CD4-positive, alpha-beta T cell treated with Interleukin-15 for 1 hour (primary cell): ENCODE results near the gene SLC9A5.

Experiments used
- DNase-seq: peaks from one replicate; pipeline ENCODE4 v3.0.0-alpha.2; 2020

The SLC9A5 gene, protein sequence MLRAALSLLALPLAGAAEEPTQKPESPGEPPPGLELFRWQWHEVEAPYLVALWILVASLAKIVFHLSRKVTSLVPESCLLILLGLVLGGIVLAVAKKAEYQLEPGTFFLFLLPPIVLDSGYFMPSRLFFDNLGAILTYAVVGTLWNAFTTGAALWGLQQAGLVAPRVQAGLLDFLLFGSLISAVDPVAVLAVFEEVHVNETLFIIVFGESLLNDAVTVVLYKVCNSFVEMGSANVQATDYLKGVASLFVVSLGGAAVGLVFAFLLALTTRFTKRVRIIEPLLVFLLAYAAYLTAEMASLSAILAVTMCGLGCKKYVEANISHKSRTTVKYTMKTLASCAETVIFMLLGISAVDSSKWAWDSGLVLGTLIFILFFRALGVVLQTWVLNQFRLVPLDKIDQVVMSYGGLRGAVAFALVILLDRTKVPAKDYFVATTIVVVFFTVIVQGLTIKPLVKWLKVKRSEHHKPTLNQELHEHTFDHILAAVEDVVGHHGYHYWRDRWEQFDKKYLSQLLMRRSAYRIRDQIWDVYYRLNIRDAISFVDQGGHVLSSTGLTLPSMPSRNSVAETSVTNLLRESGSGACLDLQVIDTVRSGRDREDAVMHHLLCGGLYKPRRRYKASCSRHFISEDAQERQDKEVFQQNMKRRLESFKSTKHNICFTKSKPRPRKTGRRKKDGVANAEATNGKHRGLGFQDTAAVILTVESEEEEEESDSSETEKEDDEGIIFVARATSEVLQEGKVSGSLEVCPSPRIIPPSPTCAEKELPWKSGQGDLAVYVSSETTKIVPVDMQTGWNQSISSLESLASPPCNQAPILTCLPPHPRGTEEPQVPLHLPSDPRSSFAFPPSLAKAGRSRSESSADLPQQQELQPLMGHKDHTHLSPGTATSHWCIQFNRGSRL

DNA sequence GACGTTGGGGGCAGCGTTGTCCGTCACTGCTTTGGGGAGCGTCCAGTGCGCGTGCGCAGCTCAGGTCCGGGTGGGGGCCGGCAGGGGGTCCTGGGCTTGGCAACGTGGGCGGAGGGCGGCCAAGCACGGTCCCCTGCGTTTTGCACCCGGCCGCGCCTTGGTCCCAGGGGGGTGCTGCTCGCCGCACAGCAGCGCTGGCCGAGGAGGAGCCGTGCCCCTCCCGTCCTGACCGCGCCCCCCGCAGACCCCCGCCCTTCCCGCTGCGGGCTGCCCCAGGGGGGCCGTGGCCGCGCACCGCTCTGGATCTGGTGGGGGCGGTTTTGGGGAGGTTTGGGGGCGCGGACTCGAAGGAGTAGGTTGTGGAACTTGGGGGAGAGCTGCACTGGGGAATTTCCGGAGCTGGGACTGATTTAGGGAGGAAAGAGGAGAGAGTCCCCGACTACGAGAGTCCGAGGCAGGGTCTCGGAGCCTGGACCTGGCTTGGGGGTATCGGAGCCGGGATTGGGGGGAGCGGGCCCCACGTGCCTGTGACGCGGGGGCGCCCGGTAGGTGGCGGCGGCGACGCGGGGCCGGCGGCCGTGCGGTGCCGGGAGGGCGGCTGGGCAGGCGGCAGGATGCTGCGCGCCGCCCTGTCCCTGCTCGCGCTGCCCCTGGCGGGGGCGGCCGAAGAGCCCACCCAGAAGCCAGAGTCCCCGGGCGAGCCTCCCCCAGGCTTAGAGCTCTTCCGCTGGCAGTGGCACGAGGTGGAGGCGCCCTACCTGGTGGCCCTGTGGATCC is at the start of gene SLC9A5:
Gene SLC9A5, plus strand, starts transcription at position 579 of the 777 bp plus-strand sequence. Its CDS starts 36 bp downstream, at position 615.
- no peak for DNase-seq

DNA sequence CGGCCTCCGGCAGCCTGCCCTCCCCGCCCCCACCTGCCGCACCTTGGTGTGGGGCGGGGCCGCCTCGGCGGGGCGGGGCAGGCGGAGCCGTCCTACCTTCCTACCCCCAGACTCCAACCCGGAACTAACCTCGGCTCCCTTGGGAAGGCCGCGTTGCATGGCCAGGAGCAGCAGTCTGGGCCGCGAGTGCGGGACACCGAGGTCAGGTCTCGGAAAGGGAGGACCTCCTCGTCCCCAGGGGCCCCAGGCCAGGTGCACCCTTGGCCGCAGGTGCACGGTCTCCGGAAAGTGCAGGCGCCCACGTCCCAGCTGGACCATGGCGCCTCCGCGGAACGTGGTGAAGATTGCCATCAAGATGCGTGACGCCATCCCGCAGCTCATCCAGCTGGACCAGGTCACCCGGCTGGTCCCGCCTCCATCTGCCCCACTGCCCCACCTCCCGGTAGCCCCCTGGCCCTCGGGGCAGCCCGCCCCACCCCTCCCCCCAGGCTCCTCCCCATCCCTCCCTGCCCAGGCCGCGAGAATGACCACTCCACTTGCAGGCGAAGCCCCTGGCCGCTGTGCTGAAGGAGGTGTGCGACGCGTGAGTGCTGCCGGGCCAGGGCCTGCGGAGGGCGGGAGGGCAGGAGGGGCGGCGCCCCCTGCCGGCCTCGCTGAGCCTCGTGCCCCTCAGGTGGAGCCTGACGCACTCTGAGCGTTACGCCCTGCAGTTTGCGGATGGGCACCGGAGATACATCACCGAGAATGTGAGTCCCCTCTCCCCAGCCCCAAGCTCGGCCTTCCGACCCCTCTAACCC is 49.6 kb upstream of the SLC9A5 start, which contains the start of gene ELMO3:
Gene ELMO3, plus strand, starts transcription at position 121 of the 797 bp plus-strand sequence. Its CDS starts 196 bp downstream, at position 317.
- no peak for DNase-seq

DNA sequence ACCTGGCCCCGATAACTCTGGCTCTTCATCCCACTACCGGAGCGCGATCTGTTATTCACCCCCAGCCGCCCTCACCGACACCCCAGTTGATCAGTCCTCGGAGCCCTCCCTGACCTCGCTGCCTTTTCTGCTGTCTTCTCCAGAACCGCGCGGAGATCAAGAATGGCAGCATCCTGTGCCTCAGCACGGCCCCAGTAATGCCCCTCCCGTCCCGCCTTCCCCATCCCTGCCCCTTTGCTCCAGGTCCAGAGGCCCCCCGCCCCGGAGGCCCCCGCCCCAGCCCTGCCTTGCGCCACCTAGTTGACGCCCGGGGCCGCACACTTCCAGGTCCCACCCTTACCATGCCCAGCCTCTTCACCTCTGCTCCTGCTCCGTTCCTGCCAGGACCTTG is 49.0 kb upstream of the SLC9A5 start:
- DNase-seq = no peak

DNA sequence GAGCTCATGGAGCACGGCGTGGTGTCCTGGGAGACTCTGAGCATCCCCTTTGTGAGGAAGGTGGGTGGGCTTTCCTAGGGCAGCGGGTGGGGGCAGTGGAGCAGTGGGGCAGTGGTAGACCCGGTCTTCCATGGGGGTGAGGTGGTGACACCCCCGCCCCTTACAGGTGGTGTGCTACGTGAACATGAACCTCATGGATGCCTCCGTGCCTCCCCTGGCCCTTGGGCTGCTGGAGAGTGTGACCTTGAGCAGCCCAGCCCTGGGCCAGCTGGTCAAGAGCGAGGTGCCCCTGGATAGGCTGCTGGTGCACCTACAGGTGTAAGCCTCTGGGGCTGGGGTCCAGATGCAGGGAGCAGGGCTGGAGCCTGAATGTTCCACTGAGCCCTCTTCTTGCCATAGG is 48.3 kb upstream of the SLC9A5 start:
- DNase-seq = no peak

DNA sequence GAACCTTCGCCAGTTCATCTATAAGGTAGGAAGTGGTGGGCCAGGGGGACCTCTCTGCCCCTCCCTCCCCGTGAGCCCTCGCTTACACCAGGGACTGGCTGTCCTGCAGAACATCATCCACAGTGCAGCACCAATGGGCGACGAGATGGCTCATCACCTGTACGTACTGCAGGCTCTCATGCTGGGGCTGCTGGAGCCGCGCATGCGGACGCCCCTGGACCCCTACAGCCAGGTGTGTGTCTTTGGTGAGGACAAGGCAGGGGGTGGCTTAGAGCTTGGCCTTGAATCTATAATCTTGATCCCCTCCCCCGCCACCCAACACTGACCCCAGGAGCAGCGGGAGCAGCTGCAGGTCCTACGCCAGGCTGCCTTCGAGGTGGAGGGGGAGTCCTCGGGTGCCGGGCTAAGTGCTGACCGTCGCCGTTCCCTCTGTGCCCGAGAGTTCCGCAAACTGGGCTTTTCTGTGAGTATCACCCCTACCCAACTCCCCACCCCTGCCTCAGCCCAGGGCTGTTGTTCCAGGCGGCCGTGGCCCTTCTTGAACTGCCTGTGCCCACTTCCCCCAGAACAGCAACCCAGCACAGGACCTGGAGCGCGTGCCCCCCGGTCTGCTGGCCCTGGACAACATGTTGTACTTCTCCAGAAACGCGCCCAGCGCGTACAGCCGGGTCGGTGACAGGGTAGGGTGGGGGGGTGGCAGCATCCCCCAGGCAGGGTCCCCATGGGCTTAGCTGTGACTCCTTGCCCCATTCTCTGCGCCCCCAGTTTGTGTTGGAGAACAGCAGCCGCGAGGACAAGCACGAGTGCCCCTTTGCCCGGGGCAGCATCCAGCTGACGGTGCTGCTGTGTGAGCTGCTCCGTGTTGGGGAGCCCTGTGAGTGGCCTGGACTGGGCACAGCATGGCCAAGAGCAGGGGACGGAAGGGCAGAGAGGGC is 47.1 kb upstream of the SLC9A5 start:
- DNase-seq = no peak

DNA sequence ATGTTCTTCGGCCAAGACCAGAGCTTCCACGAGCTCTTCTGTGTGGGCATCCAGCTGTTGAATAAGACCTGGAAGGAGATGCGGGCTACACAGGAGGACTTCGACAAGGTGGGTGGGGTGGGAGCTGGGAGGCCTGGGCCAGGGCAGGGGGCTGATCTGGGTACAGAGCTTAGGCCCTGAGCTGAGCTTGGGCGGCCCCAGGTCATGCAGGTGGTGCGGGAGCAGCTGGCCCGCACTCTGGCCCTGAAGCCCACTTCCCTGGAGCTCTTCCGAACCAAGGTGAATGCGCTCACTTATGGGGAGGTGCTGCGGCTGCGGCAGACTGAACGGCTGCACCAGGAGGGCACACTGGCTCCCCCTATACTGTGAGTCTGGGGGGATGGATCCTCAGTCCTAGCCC is 46.4 kb upstream of the SLC9A5 start:
- no peak for DNase-seq

DNA sequence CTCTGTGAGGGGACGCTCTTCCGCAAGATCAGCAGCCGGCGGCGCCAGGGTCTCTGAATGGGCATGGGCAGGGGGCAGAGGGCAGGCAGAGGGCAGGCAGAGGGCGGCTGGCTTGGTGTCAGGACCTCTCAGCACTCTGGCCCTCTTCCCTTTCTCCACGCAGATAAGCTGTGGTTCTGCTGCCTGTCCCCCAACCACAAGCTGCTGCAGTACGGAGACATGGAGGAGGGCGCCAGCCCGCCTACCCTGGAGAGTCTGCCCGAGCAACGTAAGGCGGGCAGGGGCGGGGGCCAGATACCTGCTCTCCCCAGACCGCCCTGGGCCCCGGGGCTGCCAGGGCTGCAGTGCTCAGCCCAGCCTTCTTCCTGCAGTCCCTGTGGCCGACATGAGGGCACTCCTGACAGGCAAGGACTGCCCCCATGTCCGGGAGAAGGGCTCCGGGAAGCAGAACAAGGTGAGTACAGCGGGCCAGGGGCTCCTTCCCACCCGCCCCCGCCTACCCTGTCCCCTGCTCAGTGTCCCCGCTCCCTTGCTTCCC is 45.8 kb upstream of the SLC9A5 start:
- DNase-seq = no peak

DNA sequence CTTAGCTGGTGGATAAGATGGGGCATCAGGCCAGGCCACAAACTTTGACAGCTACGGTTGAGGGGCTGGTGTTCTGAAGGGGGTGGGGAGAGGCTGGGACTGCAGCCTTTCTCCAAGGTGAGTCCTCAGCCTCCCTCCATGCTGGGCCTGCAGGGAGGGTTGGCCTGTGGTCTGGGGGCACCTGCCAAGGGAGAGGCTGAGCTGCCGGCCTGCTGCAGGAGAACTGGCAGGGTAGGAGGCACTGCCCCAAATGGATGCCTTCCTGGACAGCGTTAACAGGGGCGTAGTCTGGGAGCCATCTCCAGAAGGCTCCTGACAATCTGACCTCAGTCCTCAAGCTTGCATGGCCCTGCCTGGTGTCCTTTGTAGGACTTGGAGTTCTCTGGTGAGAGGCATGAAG is 44.7 kb upstream of the SLC9A5 start:
- no peak for DNase-seq

DNA sequence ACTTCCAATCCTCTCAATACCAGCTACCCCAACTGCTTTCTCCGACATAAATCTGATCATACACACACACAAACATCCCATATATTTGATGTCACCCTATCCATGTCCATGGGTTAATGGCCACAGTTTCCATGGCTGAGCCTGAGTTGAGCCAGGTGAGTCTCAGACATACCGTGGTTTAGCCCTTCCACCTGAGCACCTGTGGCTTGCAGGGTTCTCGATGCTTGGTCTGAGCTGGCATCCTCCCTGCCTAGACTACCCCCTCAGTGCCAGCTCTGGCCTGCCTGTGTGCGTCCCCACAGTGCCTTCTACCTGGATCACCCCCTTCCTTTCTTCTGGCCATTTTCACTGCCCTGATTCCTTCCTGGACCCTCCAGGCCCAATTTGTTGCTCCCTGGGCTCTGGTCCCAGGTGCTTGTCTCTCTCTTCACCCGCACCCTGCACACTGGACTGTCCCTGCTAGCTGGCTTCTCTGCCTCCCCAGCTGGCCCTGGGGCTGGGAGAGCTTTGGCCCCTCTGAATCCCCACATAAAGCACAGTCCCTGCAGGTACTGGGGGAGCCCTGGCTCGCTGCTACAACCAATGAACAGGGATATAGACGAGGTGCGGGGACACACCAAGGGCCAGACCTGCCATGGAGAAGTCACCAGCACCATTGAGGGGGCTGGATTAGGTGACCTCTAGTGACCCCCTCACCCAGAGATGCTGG is 42.5 kb upstream of the SLC9A5 start:
- DNase-seq = no peak

DNA sequence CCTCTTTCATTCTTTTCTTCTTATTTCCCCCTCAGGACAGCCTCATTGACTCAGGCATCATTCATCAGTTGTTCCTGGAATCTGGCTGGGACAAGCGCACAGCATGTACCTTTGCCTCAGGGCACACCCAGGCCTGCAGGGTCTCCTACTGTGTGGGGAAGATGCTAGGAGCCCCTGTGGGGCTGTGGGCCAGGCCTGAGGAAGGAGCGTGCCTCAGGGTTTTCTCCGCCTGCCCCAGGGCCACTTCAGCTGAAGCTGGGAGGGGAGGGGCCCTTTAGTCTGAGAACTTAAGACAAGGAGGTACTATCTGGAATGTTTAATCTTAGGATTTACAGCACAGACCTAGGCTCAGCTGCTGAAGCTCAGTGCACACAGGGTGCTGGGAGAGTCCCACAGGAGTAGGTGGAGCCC is 41.9 kb upstream of the SLC9A5 start:
- DNase-seq = no peak

DNA sequence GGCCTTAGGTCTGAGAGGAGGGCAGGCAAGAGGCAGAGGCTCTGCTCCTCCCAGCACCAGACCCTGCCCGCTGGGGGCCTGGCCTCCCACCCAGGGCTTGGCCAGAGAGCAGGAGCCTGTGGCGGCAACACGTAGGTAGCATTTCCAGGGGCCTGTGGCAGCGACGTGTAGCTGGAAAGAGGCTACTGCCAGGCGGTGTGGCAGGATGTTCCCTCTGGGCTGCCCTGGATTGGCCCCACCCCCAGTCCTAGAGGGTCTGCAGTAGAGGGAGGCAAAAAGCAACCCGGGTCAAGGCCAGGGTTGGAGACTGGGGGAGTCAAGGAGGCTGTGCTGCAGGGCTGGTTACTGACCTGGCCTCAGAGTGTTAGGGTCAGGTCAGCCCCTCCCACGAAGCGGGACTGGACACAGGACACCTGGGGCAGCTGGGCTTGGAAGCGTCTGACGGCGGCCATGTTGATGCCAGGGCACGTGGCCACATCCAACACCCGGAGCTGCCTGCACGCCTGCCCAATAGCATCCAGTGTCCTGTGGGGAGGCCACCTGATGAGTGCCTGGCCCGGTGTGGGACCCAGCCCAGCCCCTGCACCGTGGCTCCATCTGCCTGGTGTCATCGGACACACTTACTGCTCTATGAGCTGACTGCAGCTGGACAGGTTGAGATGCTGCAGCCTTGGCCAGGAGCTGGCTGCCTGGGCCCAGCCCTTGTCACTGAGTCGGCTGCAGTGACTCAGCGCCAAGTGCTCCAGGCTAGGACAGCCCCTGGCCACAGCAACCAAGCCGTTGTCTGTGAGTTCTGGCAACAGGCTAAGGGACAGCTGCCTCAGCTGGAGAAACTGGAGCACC is 41.3 kb upstream of the SLC9A5 start:
- no peak for DNase-seq

DNA sequence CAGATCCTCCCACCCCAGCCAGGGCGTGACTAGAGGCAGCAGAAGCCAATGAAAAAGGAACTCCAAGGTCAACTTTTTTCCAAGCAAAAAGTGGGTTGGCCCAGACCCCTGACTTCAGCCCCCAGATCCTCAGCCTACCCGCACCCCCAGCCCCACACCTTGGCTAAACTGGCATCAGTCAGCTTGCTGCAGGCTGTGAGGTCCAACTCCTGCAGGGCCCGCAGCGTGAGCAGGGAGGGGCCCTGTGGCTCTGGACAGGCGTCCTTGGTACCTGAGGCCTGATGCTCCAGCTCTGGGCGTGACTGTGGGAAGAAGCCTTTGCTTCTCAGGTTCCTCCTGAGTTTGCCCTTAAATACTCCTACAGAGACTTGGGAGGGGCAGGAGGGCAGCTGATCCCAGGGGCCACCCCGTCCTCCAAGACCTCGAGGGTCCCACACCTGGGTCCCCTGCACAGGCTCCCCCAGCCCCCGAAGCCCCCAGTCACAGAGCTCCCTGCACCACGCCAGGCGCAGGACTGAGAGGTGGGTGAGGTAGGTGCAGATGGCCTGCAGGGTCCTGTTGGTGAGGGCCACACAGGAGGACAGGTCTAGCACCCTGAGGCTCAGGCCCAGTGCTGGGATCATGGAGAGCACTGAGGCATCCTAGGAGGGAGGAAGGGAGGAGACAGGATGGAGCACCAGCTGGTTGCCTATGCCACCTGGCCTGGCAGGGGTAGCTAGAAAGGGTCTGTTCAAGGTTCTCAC is 40.5 kb upstream of the SLC9A5 start:
- DNase-seq = no peak

DNA sequence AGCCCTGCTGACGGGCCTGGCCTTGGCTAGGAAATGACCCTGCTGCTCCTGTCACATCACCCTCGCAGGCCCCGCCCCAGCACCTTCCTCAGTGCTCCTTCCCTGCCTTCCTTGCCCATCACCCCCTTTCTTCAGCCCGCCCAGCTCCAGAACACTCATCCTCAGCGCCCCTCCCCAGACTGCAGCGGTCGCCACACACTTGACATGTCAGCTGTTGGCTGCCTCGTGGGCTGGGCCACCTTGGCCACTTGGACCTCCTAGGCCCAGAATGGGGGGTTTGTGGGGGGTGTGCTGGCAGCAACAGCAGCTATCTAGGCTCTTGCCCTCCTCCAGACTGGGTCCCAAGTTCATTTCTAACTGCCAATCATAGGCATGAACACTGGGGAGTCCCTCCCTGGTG is 39.2 kb upstream of the SLC9A5 start:
- no peak for DNase-seq

DNA sequence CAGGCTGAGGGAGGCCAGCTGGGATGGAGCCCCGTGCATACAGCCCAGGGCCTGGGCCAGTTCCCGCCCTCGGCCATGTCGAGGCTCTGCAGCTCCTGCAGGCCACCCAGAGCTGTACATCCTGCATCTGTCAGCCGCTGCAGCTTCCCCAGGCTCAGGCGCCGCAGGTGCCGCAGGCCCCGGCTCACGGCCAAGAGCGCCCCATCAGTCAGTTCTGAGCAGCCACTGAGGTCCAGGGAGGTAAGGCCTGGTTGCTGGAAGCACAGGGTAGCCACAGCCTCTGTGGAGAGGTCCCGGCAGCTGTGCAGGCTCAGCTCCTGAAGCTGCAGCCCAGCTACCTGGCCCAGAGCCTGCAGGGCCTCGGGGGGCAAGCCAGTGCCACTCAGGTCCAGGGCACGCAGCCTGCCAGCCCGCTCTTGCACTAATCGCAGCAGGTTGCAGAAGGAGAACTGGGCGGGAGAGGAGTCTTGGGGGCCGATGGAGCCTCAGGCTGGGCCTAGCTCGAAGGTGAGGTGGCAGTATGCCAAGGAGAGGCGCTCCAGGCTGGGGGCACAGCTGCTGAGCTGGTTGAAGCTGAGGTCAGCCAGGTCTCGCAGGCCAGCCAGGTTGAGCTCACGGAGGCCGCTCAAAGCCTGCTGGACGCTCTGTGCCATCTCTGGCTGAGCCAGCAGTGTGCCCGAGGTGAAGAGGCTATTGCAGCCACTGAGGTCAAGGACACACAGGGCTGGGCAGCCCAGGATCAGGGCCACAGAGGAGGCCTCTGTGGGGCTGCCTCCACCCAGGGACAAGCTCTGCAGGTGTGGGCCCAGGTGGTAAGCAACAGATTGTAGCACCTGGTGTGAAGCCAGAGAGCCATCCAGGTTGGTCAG is 38.5 kb upstream of the SLC9A5 start:
- DNase-seq = no peak

DNA sequence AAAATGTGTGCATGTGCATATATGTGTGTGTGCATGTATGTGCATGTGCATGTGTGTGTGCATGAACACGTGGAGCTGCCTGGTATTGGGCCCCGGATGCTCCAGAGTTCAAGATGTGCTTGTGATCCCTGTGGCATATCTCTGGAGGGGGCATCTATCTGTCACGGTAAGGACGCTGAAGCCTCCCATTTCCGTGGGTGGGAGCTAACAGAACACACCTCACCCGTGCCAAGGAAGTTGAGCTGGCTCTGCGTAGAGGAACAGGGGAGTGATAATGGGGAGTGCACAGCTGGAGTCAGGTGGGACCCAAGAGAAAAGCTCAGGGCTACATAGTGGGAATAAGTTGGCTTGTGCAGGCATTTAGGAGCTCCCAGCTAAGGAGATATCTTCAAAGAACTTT is 37.1 kb upstream of the SLC9A5 start:
- DNase-seq = no peak

DNA sequence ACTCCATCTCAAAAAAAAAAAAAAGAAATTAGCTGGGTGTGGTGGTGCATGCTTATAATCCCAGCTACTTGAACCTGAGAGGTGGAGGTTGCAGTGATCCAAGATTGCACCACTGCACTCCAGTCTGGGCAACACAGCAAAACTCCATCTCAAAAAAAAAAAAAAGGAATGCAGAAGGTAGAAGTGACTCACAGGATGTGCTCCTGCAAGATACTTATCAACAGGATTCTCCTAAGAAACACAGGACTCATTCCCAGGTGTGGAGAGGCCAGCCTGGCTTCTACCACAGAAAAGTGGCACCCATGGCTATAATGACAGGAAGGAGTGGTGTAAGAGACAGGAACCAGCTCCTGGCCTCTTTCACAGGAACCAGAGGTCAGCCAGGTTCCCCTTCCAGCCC is 36.0 kb upstream of the SLC9A5 start:
- no peak for DNase-seq
